NCI-H510A treated with DMSO at 0.1 percent for 48 hours (cell line): ENCODE measurements around the gene ZNF507.
"Not testable (repeated sequence)": the region's sequence is repeated elsewhere in the genome, so short reads cannot be mapped to it uniquely, and the experiment has no call there.

Source experiments
- DNase-seq: peaks from one replicate; lab custom pipeline; 2025; lab: John Stamatoyannopoulos, UW

Gene ZNF507

GRCh38 chr19:32415246-32415645 is 69.8 kb downstream of the ZNF507 start:
- DNase-seq, result no peak

DNA sequence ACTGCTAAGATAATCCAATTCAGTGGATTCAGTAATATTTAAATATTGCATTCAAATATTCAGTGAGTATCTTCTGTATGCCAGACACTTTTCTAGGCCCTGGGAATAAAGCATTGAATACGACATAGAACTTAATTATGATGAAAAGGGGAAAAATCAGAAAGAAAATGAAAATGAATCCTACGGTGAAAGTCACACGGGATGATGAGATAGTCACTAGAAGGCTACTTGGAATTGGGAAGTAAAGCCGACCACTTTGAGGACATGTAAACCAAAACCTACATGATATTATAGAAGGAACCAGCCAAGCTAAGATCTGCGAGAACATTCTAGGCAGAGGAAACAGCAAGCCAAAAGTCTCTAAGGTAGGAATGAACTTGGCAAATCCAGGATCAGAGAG is 70.3 kb downstream of the ZNF507 start:
- no peak for DNase-seq

GRCh38 chr19:32416749-32417456 is 71.5 kb downstream of the ZNF507 start:
- DNase-seq, result no peak

DNA sequence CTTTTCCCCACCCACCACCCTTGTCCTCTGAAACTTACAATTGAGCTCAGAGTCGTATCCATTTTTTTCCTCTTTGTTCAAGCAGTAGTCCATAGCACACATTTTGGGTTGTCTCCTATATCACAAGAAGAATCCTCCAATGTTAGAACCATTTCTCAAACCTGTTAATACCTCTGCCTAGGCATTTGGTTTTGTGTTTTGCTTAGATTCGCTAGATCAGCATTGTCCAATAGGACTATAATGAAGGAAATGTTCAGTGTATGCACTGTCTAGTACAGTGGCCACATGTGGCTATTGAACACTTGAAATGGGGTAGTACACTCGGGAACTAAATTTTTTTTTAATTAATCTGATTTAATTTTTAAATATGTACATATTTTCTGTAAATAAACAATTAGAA is 72.7 kb downstream of the ZNF507 start:
- no peak for DNase-seq

GRCh38 chr19:32421589-32422361 is 76.4 kb downstream of the ZNF507 start:
- DNase-seq, result no peak

DNA sequence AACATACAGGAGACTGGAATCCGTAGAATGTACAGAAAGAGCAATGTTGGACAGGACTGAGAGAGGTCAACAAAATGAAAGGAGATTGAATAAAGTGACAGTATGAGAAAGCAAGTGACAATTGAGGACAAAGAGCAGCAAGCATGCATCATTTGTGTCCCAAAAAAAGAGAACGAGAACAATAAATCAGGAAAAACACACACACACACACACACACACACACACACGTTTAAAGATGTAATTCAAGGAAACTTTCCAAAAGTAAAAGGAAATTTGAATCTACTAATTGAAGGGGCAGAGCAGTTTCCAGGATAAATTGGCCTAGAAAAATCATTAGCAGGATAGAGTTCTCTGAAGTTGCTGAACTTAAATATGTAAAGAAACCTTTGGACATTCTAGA is 77.0 kb downstream of the ZNF507 start:
- no peak for DNase-seq

DNA sequence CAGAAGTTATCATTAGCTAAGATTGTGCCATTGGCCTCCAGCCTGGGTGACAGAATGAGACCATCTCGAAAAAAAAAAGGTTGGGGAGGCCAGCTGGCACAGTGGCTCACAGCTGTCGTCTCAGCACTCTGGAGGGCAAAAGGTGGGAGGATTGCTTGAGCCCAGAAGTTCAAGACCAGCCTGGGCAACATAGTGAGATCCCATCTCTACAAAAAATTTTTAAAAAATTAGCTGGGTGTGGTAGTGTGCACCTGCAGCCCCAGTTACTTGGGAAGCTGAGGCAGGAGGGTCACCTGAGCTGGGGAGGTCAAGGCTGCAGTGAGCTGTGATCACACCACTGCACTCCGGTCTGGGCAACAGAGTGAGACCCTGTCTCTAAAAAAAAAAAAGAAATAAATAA is 78.5 kb downstream of the ZNF507 start:
- DNase-seq, result not testable (repeated sequence)

DNA sequence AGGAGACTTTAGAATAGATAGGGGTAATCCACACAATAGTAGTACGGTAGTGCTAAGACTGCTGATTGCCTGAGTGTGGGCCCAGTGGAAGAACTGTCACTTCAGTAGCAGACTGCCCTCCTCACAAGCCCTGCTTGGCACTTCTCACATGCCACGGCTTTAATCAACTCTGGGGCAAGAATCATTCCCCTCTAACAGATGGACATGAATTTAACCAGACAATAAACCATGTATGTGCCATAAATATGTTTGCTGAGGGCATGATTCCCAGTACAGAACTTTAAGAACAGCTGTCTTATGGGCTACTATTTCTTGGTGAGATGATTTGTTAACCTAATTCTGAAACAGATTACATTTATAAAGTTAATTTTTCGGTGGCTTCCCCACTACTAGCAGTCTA is 82.1 kb downstream of the ZNF507 start:
- DNase-seq, result no peak

- no peak for DNase-seq
Observed at GRCh38 chr19:32436692-32437091, 91.3 kb downstream of the ZNF507 start.

DNA sequence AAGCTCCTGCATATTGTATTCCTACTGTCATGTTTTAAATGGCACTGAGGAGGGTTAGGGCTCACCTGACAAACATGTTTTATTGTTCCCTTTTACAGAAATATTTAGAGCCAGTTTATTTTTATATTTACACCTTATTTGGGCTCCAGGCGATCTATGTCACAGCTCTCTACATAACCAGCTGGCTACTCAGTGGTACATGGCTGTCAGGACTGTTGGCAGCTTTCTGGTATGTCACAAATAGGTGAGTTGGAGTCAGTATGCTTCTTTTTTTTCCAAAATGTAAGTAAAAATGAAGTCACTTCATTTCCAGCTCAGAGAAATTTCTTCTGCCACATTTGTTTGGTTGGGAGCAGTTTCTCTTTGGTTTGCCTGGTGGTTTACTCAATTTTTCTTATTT is 91.7 kb downstream of the ZNF507 start:
- no peak for DNase-seq
